DMS 273 (cell line): ENCODE measurements around the gene SEC24A.
"Not testable (repeated sequence)": the region's sequence is repeated elsewhere in the genome, so short reads cannot be mapped to it uniquely, and the experiment has no call there.

ENCODE experiments used
- DNase-seq: peaks from one replicate; lab custom pipeline; 2025; ENCODE audit not compliant: unreplicated experiment; lab: John Stamatoyannopoulos, UW

SEC24A gene

DNA sequence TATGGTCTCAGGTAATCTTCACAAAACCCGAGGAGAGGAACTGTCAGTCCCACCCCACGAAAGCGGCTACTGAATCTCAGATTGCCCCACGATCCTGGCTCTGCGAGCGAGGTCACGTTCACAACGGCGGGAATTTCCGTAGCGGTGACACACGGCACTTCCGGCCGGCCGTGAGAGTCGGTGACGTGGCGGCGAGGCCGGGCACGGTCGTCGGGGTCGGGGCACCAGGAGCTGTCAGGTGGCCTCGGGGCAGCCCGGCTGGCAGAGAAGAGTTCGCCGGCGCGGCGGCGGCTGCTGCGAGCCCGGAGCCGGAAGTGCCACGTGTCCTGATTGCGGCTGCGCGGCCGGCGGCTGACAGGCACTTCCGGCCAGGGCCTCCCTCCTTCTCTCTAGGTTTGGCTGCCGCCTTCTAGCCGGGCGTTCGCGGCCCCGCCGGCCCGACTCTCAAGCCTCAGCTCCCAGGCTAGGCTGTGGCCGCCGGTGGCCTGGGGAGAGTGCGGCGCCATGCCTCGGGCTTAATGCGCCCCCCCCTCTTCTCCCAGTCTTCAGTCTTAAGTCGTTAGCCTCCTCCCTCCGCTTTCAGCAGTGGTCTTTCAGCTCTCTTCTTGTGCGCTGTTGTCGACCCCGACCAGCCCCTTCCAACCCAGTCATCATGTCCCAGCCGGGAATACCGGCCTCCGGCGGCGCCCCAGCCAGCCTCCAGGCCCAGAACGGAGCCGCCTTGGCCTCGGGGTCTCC lies at the start of gene SEC24A:
SEC24A (plus strand) TSS at position 361 of the 738 bp plus-strand sequence; CDS start at position 653, 292 bp downstream.
- DNase-seq: peak; percentile 96

DNA sequence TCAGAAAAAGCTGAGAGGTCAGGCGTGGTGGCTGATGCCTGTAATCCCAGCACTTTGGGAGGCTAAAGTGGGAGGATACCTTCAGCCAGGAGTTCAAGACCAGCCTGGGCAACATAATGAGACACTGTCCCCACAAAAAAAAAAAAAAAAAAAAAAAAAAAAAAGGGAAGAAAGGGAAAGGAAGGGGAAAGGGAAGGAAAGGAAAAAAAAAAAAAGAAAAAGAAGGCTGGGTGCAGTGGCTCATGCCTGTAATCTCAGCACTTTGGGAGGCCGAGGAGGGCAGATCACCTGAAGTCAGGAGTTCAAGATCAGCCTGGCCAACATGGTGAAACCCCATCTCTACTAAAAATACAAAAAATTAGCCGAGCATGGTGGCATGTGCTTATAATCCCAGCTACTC lies 48.8 kb upstream of the SEC24A start:
- not testable (repeated sequence) for DNase-seq

DNA sequence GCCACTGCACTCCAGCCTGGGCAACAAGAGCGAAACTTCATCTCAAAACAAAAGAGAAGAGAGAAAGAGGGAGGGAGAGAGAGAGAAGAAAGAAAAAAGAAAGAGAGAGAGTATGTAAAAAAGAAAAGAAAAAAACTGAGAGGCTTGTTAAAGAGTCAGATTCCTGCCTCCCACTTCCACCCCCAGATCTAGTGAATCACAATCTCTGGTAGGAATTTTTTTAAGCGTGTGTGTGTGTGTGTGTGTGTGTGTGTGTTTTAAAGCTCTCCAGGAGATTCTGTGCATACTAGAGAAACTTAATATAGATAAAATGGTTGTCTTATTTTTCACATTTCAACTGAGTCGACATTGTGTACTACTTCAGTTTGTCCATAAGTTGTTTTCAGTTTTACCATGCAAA lies 48.0 kb upstream of the SEC24A start:
- DNase-seq: no peak

DNA sequence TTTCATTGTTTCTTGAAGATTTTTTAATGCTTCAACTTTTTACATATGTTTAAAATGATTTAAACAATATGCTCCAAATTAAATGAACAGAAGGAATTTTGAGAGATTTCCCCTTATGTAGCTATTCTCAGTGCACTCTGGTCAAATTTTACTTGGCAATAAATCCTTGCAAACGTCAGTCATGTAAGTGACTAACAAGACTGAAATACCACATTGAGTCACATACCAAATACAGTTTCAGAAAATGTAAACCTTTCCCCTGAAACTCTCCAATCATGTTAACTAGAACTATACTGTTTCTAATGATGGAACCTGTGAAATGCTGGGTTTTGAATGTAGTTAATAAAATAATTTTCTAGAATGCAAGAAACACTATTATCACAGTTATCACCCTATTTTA lies 45.5 kb upstream of the SEC24A start:
- DNase-seq: no peak

DNA sequence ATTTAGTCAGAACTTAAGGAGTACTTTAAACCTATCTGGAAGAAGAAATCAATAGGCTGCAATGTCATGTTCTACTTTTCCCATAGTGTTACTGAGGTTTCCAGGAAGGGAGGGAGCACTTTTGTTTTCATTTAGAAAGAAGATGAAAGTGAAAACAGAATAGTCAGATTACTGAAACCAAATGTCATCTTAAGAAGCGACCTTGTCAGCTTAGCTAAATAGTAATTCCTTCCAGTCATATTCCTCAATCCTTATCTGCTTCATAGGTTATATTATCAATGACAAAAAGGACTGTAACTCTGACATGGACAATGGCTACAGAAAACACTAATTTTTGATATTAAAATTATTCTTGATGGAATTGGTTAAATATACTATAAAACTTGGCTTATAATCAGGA lies 43.7 kb upstream of the SEC24A start:
- DNase-seq: no peak

DNA sequence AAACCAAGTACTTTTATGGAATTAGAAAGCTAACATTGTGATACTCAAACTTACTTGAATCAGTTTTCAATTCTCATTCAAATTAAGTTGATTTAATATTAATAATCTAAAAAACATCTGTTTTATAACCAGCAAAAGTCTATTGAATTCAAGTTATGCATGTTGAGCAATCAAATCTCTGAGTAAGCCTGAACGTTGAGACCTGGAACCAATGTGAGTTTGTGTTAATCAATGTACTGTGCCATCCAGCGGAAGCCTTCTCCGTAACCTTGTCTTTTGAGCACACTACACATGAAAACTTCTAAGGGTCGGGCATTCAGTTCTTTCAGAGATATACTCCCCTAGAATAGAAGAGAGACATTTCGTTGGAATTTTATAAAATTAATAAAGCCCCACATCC lies 41.9 kb upstream of the SEC24A start:
- no peak for DNase-seq

DNA sequence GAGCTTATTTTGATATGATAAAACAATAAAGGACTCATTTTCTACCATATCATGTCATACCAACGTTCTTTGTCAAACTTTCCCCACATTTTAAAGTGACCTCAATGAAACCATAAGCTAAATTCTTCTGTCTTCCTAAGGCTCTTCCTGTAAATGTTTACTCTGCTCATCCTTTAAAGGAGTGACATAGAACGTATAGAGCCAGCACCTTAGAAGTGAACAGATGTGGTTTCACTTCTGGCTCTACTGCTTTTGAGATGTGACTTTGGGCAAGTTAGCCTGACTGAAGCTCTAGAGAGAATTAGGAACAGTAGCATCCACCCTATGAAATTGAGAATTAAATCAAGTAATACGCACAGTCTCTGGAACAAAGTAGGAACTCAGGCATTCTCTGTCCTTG lies 40.0 kb upstream of the SEC24A start:
- DNase-seq: no peak

DNA sequence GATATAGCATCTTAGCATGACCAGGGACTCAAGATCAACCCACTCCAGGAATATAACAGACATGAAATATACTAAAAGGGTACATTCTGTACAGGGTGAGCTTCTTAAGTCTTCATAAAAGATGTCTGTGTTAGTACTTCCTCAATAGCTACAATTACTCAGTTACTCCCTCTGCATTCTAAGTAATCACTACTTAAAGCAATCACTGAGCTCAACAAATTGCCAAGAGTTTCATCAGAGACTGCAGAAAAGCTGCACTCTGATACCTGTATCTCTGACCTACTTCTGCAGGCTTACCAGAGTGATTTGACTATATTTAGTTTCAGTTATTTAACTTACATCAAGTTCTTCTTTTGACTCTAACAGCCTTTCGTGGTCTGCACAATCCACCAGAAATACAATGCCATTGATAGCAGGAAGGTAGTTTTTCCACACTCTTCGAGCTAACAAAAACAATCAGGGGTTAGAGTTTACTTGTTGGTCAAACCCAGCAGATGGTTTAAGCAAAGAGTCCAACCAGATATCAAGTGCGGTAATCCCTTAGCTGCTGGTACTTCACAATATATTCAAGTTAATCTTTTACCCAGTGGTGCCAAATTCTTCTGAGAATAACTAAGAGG lies 39.2 kb upstream of the SEC24A start:
- no peak for DNase-seq

DNA sequence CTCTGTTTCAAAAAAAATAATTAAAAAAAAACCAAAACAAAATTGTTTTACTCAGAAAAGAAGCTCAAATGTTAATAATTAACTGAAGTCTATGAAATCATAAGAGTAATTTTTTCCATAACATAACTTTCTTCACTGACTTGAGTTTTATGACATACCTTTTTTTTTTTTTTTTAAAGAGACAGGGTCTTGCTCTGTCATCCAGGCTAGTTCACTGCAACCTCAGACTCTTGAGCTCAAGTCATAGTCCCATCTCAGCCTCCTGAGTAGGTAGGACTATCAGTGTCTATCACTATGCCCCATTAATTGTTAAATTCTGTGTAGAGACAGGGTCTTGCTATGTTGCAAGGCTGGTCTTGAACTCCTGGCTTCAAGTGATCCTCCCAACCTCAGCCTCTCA lies 37.9 kb upstream of the SEC24A start:
- no peak for DNase-seq

DNA sequence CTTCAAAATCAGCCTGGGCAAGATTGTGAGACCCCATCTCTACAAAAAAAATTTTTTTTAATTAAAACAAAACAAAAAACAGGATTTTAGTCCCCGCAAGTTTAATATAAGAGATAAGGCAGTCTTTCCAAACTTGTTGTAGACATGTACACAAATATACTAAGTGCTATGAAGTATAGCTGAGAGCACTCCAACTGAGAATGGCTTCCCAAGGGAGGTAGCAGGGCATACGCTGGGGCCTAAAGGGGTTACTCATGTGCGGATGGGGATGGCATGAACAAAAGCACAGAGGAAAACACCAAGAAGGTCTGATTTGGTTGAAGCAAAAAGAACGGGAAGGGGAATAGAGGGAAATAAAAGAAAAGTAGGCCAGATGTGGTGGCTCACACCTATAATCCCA lies 37.1 kb upstream of the SEC24A start:
- no peak for DNase-seq

DNA sequence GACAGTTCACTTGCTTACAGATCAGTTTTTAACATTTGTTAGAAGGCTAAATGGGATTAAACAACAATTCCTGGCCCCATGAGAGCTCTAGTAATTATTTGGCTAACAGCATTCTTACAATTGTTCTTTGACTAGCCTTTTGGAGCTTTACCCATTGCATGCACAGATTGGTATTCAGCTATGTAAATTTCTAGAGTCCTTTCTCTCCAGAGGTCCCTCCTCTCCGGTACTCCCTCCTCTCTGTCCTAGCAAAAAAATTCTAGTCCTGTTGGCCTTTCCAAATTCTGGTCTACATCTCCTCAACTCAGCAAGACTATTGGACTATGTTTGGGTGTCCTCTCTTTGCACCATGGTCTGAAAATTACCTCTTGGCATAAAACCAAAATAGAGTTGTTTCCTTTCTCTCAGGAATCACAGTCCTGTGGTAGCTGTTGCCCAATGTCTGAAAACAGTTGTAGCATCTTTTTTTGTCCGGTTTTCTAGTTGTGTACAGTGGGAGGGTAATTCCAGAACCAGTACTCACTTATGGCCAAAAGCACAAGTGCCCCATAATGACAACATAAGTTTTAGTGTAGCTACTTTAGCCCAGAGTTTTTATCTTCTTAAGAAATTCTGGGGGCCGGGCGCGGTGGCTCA lies 34.0 kb upstream of the SEC24A start:
- DNase-seq: no peak

DNA sequence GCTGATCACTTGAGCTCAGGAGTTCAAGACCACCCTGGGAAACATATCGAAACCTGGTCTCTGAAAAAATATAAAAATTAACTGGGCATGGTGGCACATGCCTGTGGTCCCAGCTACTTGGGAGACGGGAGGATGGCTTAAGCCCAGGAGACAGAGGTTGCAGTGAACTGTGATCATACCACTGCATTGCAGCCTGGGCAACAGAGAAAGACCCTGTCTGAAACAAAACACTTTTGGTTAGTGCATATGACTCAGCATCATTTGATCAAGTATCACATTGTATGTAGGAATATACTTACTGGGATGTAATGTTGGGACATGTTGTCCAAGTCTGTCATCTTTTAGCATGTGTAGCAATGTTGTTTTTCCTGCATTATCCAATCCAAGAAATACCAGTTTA lies 28.0 kb upstream of the SEC24A start:
- no peak for DNase-seq

DNA sequence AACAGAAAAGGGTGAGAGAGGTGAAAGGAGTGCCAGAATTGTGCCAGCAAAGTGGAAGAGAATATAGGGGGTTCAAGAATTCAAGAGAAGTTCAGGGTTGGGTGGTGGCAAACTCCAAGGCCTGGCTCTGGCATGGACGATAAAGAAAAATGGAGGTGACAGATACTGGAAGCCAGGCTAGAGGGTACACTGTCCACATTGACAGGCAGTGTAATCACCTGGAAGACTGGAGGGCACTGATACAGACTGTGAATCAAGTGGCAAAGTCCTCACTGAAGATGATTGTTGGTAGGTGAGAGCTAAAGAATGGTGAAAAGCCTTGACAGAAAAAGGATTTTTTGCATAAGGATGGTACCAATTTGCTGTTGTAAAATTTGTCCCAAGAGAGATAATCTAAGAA lies 23.0 kb upstream of the SEC24A start:
- DNase-seq: no peak

DNA sequence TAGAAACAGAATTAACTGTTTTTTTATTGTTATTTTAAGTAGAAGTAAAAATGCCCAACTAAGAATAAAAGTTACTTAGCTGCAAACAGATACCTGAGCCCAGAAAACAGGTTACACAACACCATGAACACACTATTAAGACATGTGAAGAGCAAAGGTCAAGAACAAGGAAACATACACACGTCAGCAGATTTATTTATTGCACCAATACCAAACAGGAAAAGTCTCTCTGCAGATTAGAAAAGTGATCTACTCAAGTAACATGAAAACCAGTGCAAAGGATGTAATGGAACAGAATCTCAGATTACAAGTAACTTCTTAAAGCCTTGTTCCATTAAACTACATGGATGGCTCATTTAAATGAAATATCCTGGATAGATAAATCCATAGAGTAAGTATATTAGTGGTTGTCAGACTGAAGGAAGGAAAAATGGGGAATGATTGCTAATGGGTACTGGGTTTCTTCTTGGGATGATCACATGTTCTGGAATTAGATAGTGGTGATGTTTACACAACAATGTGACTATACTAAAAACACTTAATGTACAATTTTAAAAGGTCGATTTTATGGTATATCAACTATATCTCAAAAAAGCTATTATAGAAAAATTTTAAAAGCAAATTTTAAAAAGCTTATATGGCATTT lies 22.1 kb upstream of the SEC24A start:
- no peak for DNase-seq

DNA sequence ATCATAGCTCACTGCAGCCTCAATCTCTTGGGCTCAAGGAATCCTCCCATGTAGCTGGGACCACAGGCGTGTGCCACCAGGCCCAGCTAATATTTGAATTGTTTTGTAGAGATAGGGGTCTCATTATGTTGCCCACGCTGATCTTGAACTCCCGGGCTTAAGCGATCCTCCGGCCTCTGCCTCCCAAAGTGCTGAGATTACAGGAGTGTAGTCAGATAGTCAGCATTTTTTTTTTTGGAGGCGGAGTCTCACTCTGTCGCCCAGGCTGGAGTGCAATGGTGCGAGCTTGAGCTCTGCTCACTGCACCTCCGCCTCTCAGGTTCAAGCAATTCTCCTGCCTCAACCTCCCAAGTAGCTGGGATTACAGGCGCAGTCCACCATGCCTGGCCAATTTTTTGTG lies 14.4 kb upstream of the SEC24A start:
- no peak for DNase-seq

DNA sequence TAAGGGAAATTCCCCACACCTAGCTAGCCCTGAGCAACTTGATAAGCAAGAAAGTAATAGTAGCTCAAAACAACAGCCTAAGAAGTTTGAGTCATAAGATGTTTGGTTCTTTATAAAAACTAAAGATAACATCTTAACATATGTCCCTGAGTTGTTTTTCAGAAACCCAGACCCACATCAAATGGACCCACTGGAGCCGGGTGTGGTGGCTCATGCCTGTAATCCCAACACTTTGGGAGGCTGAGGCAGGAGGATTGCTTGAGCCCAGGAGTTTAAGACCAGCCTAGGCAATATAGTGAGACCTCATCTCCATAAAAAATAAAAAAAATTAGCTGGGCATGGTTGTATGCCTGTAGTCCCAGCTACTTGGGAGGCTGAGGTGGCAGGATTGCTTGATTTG lies 13.2 kb upstream of the SEC24A start:
- DNase-seq: not testable (repeated sequence)

DNA sequence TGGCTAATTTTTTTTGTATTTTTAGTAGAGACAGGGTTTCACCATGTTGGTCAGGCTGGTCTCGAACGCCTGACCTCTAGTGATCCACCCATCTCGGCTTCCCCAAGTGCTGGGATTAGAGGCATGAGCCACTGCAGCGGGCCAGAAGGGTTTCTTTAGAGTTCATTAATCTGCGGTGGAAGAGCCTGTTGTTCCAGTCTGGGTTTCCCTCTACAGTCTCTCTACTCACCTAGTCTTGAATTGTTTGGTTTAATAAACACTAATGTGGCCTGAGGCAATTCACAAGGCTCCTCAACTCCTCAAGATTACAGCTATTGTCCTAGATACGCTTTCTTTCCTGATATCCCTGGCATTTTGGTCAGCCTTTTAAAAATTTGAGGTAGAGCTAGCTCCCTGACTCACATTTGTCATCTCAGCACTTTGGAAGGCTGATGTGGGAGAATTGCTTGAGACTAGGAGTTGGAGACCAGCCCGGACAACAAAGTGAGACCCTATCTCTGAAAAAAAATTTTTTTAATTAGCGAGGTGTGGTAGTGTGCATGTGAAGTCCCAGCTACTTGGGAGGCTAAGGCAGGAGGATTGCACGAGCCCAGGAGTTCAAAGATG lies 11.4 kb upstream of the SEC24A start:
- no peak for DNase-seq

DNA sequence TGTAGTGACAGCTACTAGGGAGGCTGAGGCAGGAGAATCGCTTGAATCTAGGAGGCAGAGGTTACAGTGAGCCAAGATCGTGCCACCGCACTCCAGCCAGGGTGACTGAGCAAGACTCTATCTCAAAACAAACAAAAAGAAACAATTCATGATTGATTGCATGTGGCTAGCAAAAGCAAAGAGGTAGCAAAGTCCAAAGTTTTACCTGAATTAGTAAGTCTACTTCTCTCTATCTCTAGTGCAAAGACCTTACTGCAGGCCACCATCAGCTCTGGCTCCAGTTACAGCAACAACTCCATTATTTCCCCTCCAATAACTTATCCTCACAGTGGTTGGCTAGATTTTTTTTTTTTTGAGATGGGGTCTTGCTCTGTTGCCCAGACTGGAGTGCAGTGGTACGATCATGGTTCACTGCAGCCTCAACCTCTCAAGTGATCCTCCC lies 9.8 kb upstream of the SEC24A start:
- DNase-seq: no peak

DNA sequence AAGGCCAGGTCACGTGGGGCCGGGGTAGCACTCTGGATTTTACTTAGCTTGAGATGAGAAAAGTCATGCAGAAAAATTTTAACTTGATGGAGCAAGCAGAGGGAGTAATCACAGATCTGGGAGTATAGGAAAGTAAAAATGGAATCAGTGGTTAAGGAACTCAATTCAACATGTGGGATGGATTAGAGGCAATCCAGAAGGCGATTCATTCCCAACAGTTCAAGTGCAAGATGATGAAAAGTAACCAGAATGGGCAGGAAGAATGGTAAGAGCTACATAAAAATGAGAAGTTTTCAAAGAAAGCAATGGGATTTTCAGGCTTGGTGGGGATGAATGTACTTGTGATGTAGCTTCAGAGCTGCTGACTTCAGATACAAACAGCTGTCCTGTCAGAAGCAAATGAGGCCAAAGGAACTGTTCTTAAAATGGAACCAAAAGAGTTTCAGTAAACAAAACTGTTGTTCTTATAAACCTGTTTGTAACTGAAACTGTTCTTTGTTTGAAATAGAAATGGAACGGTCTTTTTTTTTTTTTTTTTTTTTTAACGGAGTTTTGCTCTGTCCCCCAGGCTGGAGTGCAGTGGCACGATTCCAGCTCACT lies 5.6 kb upstream of the SEC24A start:
- DNase-seq: no peak

DNA sequence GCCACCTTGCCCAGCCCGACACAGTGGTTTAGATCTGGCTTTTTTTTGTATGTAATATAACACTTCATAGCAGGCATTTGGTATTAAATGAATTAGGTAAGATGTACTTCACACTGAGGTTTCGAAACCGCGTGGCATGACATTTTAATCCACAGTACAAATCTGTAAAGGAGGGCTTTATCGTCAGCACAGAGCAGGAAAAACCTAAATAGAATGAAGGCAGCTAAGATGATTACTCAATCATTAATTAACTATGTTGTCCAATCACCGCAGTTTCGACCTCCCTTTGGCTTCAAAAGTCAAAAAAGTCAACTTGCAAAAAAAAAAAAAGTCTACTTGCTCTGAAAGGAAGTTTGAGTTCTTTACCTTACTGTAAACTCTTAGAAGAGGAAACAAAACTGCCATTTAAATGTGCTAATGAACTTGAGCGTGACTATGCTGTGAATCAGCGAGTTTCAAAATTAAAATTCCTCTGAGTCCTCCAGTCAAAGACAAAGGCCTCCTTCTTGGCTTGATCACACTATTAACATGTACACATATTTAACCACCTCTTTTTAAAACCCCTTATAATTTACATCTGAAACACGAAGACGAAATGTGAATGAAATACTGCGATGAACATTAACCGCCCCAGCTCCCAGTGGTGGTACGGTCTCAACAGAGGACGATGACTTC lies 698 bp upstream of the SEC24A start:
- DNase-seq: peak; percentile 58
